Measurements from ENCODE around the gene RAPGEF5. TPM values are rescaled to one million over a fixed set of nuclear protein-coding genes. Genes with fewer than 3 reads are reported as not detected.

RAPGEF5 gene
- total and polyA plus RNA-seq, 2 donors (not counting 3 experiments of a cell fraction or from before 2014, with no cell fraction given) = 10.0 to 43.2 TPM

- H3K9me1 ChIP-seq (replicated peaks; ENCODE audit: control insufficient read depth, extremely low read depth, insufficient read depth, low read length) = no peaks in the 10 kb centered on the region
- no peak for DNase-seq (ENCODE audit: low read depth, low spot score)
- H3K36me3 ChIP-seq (ENCODE audit: control insufficient read depth in 2 of 2, extremely low read depth in 1 of 2, insufficient read depth in 2 of 2, low read length in 2 of 2) = no peaks in the 10 kb centered on the region
- no TSS peak for BruUV-seq (replicated peaks)
- intact Hi-C loops (cut with micrococcal nuclease) = loop anchor here (5.0 kb wide), 1 partner anchor 244 kb away; the partner anchor contains the start of gene RAPGEF5
- TF ChIP-seq FOS (IDR thresholded peaks at IDR 0.05; ENCODE audit: borderline replicate concordance, insufficient read depth, low read length) = no peak
- TF ChIP-seq POLR2A (IDR thresholded peaks at IDR 0.05; ENCODE audit: low read depth, low read length) = no peak
- TF ChIP-seq EZH2 (IDR thresholded peaks at IDR 0.05; ENCODE audit: borderline replicate concordance, low read depth, low read length, severe bottlenecking) = no peak
- H3K79me2 ChIP-seq (ENCODE audit: control insufficient read depth, insufficient read depth, low read length) = no peaks in the 10 kb centered on the region
- no peak overlapping the region for H3K4me2 ChIP-seq (ENCODE audit: insufficient read depth, low read length)
- dilution Hi-C loops (cut with MboI; ENCODE audit: extremely low pct_ligation_motif_present, low sequenced_read_pairs) = loop anchor here (25.0 kb wide), 1 partner anchor 349 kb away; no protein-coding TSS in a partner anchor
- H3K27ac ChIP-seq (ENCODE audit: insufficient read depth, low read depth, low read length) = no peak overlapping the region
- POLR2A ChIA-PET = no interaction called here
- no peak overlapping the region for H2AFZ ChIP-seq (ENCODE audit: low read depth, low read length)
- H3K9ac ChIP-seq (replicated peaks; ENCODE audit: extremely low read depth, insufficient read depth, low read length) = no peak overlapping the region
- H3K27me3 ChIP-seq (ENCODE audit: control insufficient read depth in 2 of 2, insufficient read depth in 2 of 2, low read length in 2 of 2) = no peaks in the 10 kb centered on the region
- FAIRE-seq = no peak
- CTCF ChIA-PET = interaction anchor here (1.0 to 4.9 kb wide), 6 partner anchors 9 to 387 kb away, joined by 3 to 46 read pairs (median 6); partner anchors contain the start of gene STEAP1B
- no peaks in the 10 kb centered on the region for H3K9me3 ChIP-seq (replicated peaks; ENCODE audit: control insufficient read depth, insufficient read depth, low read length)
- peaks cover 15% of the 10 kb centered on the region for H3K4me1 ChIP-seq (ENCODE audit: control insufficient read depth, extremely low read depth, insufficient read depth, low read length)
- H3K4me3 ChIP-seq (replicated peaks in 1 of 3; ENCODE audit: insufficient read depth in 1 of 3, low read depth in 1 of 3, low read length in 3 of 3) = no peak overlapping the region
- no peaks in the 10 kb centered on the region for H4K20me1 ChIP-seq (replicated peaks; ENCODE audit: control insufficient read depth, extremely low read depth, insufficient read depth, low read length)
Measured at GRCh38 chr7:22113041-22113440, 243.9 kb downstream of the RAPGEF5 start.

- Histone ChIP-seq H3K79me2 (ENCODE audit: control insufficient read depth, insufficient read depth, low read length) (no peaks in the 10 kb centered on the region), H2AFZ (ENCODE audit: low read depth, low read length) (no peak overlapping the region), H4K20me1 (replicated peaks; ENCODE audit: control insufficient read depth, extremely low read depth, insufficient read depth, low read length) (no peaks in the 10 kb centered on the region), H3K27me3 (ENCODE audit: control insufficient read depth in 2 of 2, insufficient read depth in 2 of 2, low read length in 2 of 2) (no peaks in the 10 kb centered on the region), H3K36me3 (ENCODE audit: control insufficient read depth in 2 of 2, extremely low read depth in 1 of 2, insufficient read depth in 2 of 2, low read length in 2 of 2) (no peaks in the 10 kb centered on the region), H3K9me3 (replicated peaks; ENCODE audit: control insufficient read depth, insufficient read depth, low read length) (no peaks in the 10 kb centered on the region), H3K4me1 (ENCODE audit: control insufficient read depth, extremely low read depth, insufficient read depth, low read length) (peaks cover 15% of the 10 kb centered on the region), H3K4me3 (replicated peaks in 1 of 3; ENCODE audit: insufficient read depth in 1 of 3, low read depth in 1 of 3, low read length in 3 of 3) (no peak overlapping the region), H3K4me2 (ENCODE audit: insufficient read depth, low read length) (no peak overlapping the region), H3K27ac (ENCODE audit: insufficient read depth, low read depth, low read length) (no peak overlapping the region), H3K9me1 (replicated peaks; ENCODE audit: control insufficient read depth, extremely low read depth, insufficient read depth, low read length) (no peaks in the 10 kb centered on the region), H3K9ac (replicated peaks; ENCODE audit: extremely low read depth, insufficient read depth, low read length) (no peak overlapping the region)
- peak; percentile 20 for DNase-seq (ENCODE audit: low read depth, low spot score)
- CTCF ChIA-PET = interaction anchor here (1.0 to 4.9 kb wide), 13 partner anchors 17 to 388 kb away, joined by 3 to 88 read pairs (median 21); partner anchors contain the start of gene STEAP1B
- no TSS peak for BruUV-seq (replicated peaks)
- no peak for FAIRE-seq
- intact Hi-C loops (cut with micrococcal nuclease) = loop anchor here (2.0 to 5.0 kb wide), 3 partner anchors 45 to 246 kb away; partner anchors contain the start of gene RAPGEF5
- POLR2A ChIA-PET = no interaction called here
- TF ChIP-seq POLR2A (IDR thresholded peaks at IDR 0.05; ENCODE audit: low read depth, low read length) (no peak), CTCF (IDR thresholded peaks at IDR 0.05; ENCODE audit: extremely low read depth in 1 of 2, insufficient read depth in 1 of 2, low read depth in 1 of 2, low read length in 2 of 2) (no peak), GATA2 (IDR thresholded peaks at IDR 0.05; ENCODE audit: insufficient read depth, insufficient read length, low read depth, low read length) (no peak), EZH2 (IDR thresholded peaks at IDR 0.05; ENCODE audit: borderline replicate concordance, low read depth, low read length, severe bottlenecking) (no peak)
- dilution Hi-C loops (cut with MboI; ENCODE audit: extremely low pct_ligation_motif_present, low sequenced_read_pairs) = loop anchor here (25.0 kb wide), 1 partner anchor 351 kb away; no protein-coding TSS in a partner anchor
Measured at GRCh38 chr7:22111661-22112060, 245.3 kb downstream of the RAPGEF5 start.

Measured in endothelial cell of umbilical vein (primary cell).